ENCODE measurements around the gene TSPEAR.
"Not testable (repeated sequence)": the region's sequence is repeated elsewhere in the genome, so short reads cannot be mapped to it uniquely, and the experiment has no call there.

TSPEAR gene

GRCh38 chr21:44508426-44508710 lies 203.0 kb downstream of the TSPEAR start:
- FAIRE-seq, result no peak
- TF ChIP-seq POLR2AphosphoS5 (IDR thresholded peaks at IDR 0.05; ENCODE audit: low read depth, low read length), result no peak
- no peak for TF ChIP-seq TAF1 (IDR thresholded peaks at IDR 0.05; ENCODE audit: low read depth, low read length)
- no peak for TF ChIP-seq PAX5 (IDR thresholded peaks at IDR 0.05; ENCODE audit: insufficient read depth, low read length, severe bottlenecking)
- no peak for TF ChIP-seq POU2F2 (IDR thresholded peaks at IDR 0.05; ENCODE audit: low read depth, low read length)
- TF ChIP-seq SPI1 (IDR thresholded peaks at IDR 0.05; ENCODE audit: low read depth, low read length), result no peak
- no peak for TF ChIP-seq POLR2A (IDR thresholded peaks at IDR 0.05; ENCODE audit: low read depth, low read length)
- no peak for DNase-seq (ENCODE audit: insufficient read length, low spot score)

GRCh38 chr21:44507673-44508425 lies 203.5 kb downstream of the TSPEAR start:
- no peak for TF ChIP-seq POLR2A (IDR thresholded peaks at IDR 0.05; ENCODE audit: low read depth, low read length)
- no peak for TF ChIP-seq POLR2AphosphoS5 (IDR thresholded peaks at IDR 0.05; ENCODE audit: low read depth, low read length)
- TF ChIP-seq SPI1 (IDR thresholded peaks at IDR 0.05; ENCODE audit: low read depth, low read length), result no peak
- TF ChIP-seq TAF1 (IDR thresholded peaks at IDR 0.05; ENCODE audit: low read depth, low read length), result no peak
- TF ChIP-seq PAX5 (IDR thresholded peaks at IDR 0.05; ENCODE audit: insufficient read depth, low read length, severe bottlenecking), result no peak
- TF ChIP-seq POU2F2 (IDR thresholded peaks at IDR 0.05; ENCODE audit: low read depth, low read length), result no peak
- no peak for DNase-seq (ENCODE audit: insufficient read length, low spot score)

GRCh38 chr21:44506279-44507255 lies 204.8 kb downstream of the TSPEAR start:
- TF ChIP-seq PAX5 (IDR thresholded peaks at IDR 0.05; ENCODE audit: insufficient read depth, low read length, severe bottlenecking) (no peak), POU2F2 (IDR thresholded peaks at IDR 0.05; ENCODE audit: low read depth, low read length) (no peak), POLR2AphosphoS5 (IDR thresholded peaks at IDR 0.05; ENCODE audit: low read depth, low read length) (no peak)
- FAIRE-seq (no peak), DNase-seq (ENCODE audit: insufficient read length, low spot score) (no peak)

More at GRCh38 chr21:44507673-44508425, 203.5 kb downstream of the TSPEAR start:
- FAIRE-seq, result no peak

GRCh38 chr21:44505673-44506278 lies 205.6 kb downstream of the TSPEAR start:
- no peak for TF ChIP-seq TAF1 (IDR thresholded peaks at IDR 0.05; ENCODE audit: low read depth, low read length)
- no peak for TF ChIP-seq POU2F2 (IDR thresholded peaks at IDR 0.05; ENCODE audit: low read depth, low read length)
- DNase-seq (ENCODE audit: insufficient read length, low spot score) (no peak), FAIRE-seq (no peak)

GRCh38 chr21:44503901-44504399 lies 207.4 kb downstream of the TSPEAR start:
- no peak for DNase-seq (ENCODE audit: insufficient read length, low spot score)
- FAIRE-seq, result no peak
- TF ChIP-seq PAX5 (IDR thresholded peaks at IDR 0.05; ENCODE audit: insufficient read depth, low read length, severe bottlenecking) (no peak), SPI1 (IDR thresholded peaks at IDR 0.05; ENCODE audit: low read depth, low read length) (no peak), POLR2AphosphoS5 (IDR thresholded peaks at IDR 0.05; ENCODE audit: low read depth, low read length) (no peak), POLR2A (IDR thresholded peaks at IDR 0.05; ENCODE audit: low read depth, low read length) (no peak), TAF1 (IDR thresholded peaks at IDR 0.05; ENCODE audit: low read depth, low read length) (no peak)

- DNase-seq (ENCODE audit: insufficient read length, low spot score); FAIRE-seq: not testable (repeated sequence)
Observed at GRCh38 chr21:44503006-44503889, 208.1 kb downstream of the TSPEAR start.

GRCh38 chr21:44502171-44502958 lies 209.0 kb downstream of the TSPEAR start:
- FAIRE-seq (no peak), DNase-seq (ENCODE audit: insufficient read length, low spot score) (no peak)
- TF ChIP-seq SPI1 (IDR thresholded peaks at IDR 0.05; ENCODE audit: low read depth, low read length) (no peak), TAF1 (IDR thresholded peaks at IDR 0.05; ENCODE audit: low read depth, low read length) (no peak), PAX5 (IDR thresholded peaks at IDR 0.05; ENCODE audit: insufficient read depth, low read length, severe bottlenecking) (no peak), POU2F2 (IDR thresholded peaks at IDR 0.05; ENCODE audit: low read depth, low read length) (no peak), POLR2AphosphoS5 (IDR thresholded peaks at IDR 0.05; ENCODE audit: low read depth, low read length) (no peak), POLR2A (IDR thresholded peaks at IDR 0.05; ENCODE audit: low read depth, low read length) (no peak)

GRCh38 chr21:44500111-44500510 lies 211.3 kb downstream of the TSPEAR start:
- FAIRE-seq (no peak), DNase-seq (ENCODE audit: insufficient read length, low spot score) (no peak)
- TF ChIP-seq POLR2AphosphoS5 (IDR thresholded peaks at IDR 0.05; ENCODE audit: low read depth, low read length) (no peak), TAF1 (IDR thresholded peaks at IDR 0.05; ENCODE audit: low read depth, low read length) (no peak), POU2F2 (IDR thresholded peaks at IDR 0.05; ENCODE audit: low read depth, low read length) (no peak), PAX5 (IDR thresholded peaks at IDR 0.05; ENCODE audit: insufficient read depth, low read length, severe bottlenecking) (no peak), POLR2A (IDR thresholded peaks at IDR 0.05; ENCODE audit: low read depth, low read length) (no peak), SPI1 (IDR thresholded peaks at IDR 0.05; ENCODE audit: low read depth, low read length) (no peak)
